GM18867 (cell line): ENCODE measurements around the gene AGRN.
"Not testable (repeated sequence)": the region's sequence is repeated elsewhere in the genome, so short reads cannot be mapped to it uniquely, and the experiment has no call there.

ENCODE experiments used
- ATAC-seq: cut with Tn5 transposase; IDR thresholded peaks from one replicate; pipeline ENCODE4 v1.9.1; 2021; ENCODE audit warnings: mild to moderate bottlenecking, moderate library complexity; ENCODE audit not compliant: unreplicated experiment

The AGRN gene

GRCh38 chr1:1063261-1063944, 43.5 kb downstream of the AGRN start:
- ATAC-seq = no peak

- ATAC-seq = peak; percentile 44
These were observed 44.3 kb downstream of the AGRN start for GRCh38 chr1:1063945-1064831.

- no peak for ATAC-seq
These were observed 45.5 kb downstream of the AGRN start for GRCh38 chr1:1065265-1065939.

GRCh38 chr1:1065940-1066304, 46.0 kb downstream of the AGRN start:
- not testable (repeated sequence) for ATAC-seq

GRCh38 chr1:1066403-1067283, 46.7 kb downstream of the AGRN start:
- ATAC-seq = no peak

- ATAC-seq = no peak
These were observed 47.5 kb downstream of the AGRN start for GRCh38 chr1:1067284-1067859.

- ATAC-seq = no peak
These were observed 48.1 kb downstream of the AGRN start for GRCh38 chr1:1067860-1068516.

- no peak for ATAC-seq
These were observed 48.7 kb downstream of the AGRN start for GRCh38 chr1:1068517-1069055.

GRCh38 chr1:1069056-1069710, 49.3 kb downstream of the AGRN start:
- ATAC-seq = peak; percentile 46

- peak; percentile 13 for ATAC-seq
These were observed 50.1 kb downstream of the AGRN start for GRCh38 chr1:1069711-1070676.

- ATAC-seq = no peak
These were observed 51.8 kb downstream of the AGRN start for GRCh38 chr1:1071486-1072298.

GRCh38 chr1:1072299-1072848, 52.5 kb downstream of the AGRN start:
- ATAC-seq = no peak

- no peak for ATAC-seq
These were observed 53.2 kb downstream of the AGRN start for GRCh38 chr1:1072849-1073742.

GRCh38 chr1:1073743-1074587, 54.0 kb downstream of the AGRN start, which contains the start of gene RNF223:
TSS of gene RNF223 (minus strand) at chr1:1074306. CDS start at chr1:1072566, 1,740 bp downstream.
- no peak for ATAC-seq
